Suprapubic skin (tissue), 4 donors: ENCODE measurements around the gene UBE2F.

Experiments used
- POLR2A ChIP-seq, 2 donors: fragments of 450-650 bp; IDR thresholded peaks; one replicate each; pipeline ENCODE4 v1.6.1; 2017; ENCODE audit warnings: antibody characterized with exemption in 2 of 2, mild to moderate bottlenecking in 2 of 2, moderate library complexity in 2 of 2
- POLR2AphosphoS5 ChIP-seq, 3 donors: sonication (generic); formaldehyde crosslinking; IDR thresholded peaks; one replicate each; pipeline ENCODE4 v1.6.1; 2017; ENCODE audit warnings: antibody characterized with exemption in 3 of 3

- no peak for TF ChIP-seq POLR2A (IDR thresholded peaks at IDR 0.05)
- no peak for TF ChIP-seq POLR2AphosphoS5 (IDR thresholded peaks at IDR 0.05)
Measured at GRCh38 chr2:237987268-237987667, 20.5 kb downstream of the UBE2F start.
